Upper lobe of right lung (tissue), 1 donor: ENCODE data around the gene PLEKHB2. TPM values are rescaled to one million over a fixed set of nuclear protein-coding genes. Genes with fewer than 3 reads are reported as not detected.
"Not testable (repeated sequence)": the region's sequence is repeated elsewhere in the genome, so short reads cannot be mapped to it uniquely, and the experiment has no call there.

Experiments used
- ATAC-seq: fragments of 200-7000 bp; cut with Tn5 transposase; one replicate; pipeline ENCODE4 v1.9.1; 2020; ENCODE audit warnings: mild to moderate bottlenecking, moderate library complexity
- DNase-seq: peaks from one replicate; pipeline ENCODE4 v3.0.0-alpha.2; 2020
- H3K27ac ChIP-seq: fragments of 200-600 bp; one replicate; pipeline ENCODE4 v1.8.0; 2022
- H3K27me3 ChIP-seq: fragments of 200-600 bp; one replicate; pipeline ENCODE4 v1.8.0; 2022; ENCODE audit warnings: mild to moderate bottlenecking
- H3K36me3 ChIP-seq: fragments of 200-600 bp; one replicate; pipeline ENCODE4 v1.8.0; 2022
- H3K4me1 ChIP-seq: fragments of 200-600 bp; one replicate; pipeline ENCODE4 v1.8.0; 2022
- H3K4me3 ChIP-seq: fragments of 200-600 bp; one replicate; pipeline ENCODE4 v1.8.0; 2022; ENCODE audit warnings: mild to moderate bottlenecking
- H3K9me3 ChIP-seq: fragments of 200-600 bp; one replicate; pipeline ENCODE4 v1.8.0; 2022
- CTCF ChIP-seq: fragments of 200-600 bp; IDR thresholded peaks from one replicate; pipeline ENCODE4 v1.8.0; 2022; ENCODE audit warnings: antibody characterized with exemption
- intact Hi-C: fragments of 100-400 bp; cut with DNase I; formaldehyde crosslinking; loops from one replicate; pipeline ENCODE4 v1.11.0; 2022
- total RNA-seq: library from RNA; stranded (reverse); fragmentation: NEBNext Ultra II Directional; extraction: Animal tissue kit (Norgen Biotek cat#: 25700); gene quantifications from one replicate; pipeline ENCODE4 v1.2.1, GENCODE V29; 2021
- donor health status: DM: no; HTN: yes; CAD: no; lungs with severe emphysema.

PLEKHB2 gene
- total RNA-seq, 1 donor from 2014 or later = 73.9 TPM

- Histone ChIP-seq H3K4me3 (no peak overlapping the region), H3K27ac (no peak overlapping the region), H3K9me3 (no peaks in the 10 kb centered on the region), H3K36me3 (peaks cover 36% of the 10 kb centered on the region), H3K27me3 (no peaks in the 10 kb centered on the region), H3K4me1 (no peaks in the 10 kb centered on the region)
- ATAC-seq = no peak
- no peak for DNase-seq
- no peak for TF ChIP-seq CTCF
- intact Hi-C loops = no loop called here
Observed at GRCh38 chr2:131063501-131064283, 41.4 kb upstream of the PLEKHB2 start.

- Histone ChIP-seq H3K9me3 (no peaks in the 10 kb centered on the region), H3K27ac (no peak overlapping the region), H3K4me3 (no peak overlapping the region), H3K4me1 (no peaks in the 10 kb centered on the region), H3K27me3 (no peaks in the 10 kb centered on the region), H3K36me3 (peaks cover 38% of the 10 kb centered on the region)
- no peak for TF ChIP-seq CTCF
- intact Hi-C loops = no loop called here
- ATAC-seq = no peak
- DNase-seq = no peak
Observed at GRCh38 chr2:131064589-131065512, 40.3 kb upstream of the PLEKHB2 start.

GRCh38 chr2:131067465-131068125, 37.5 kb upstream of the PLEKHB2 start:
- no peaks in the 10 kb centered on the region for H3K4me1 ChIP-seq
- H3K27me3 ChIP-seq = no peaks in the 10 kb centered on the region
- no peak overlapping the region for H3K4me3 ChIP-seq
- H3K9me3 ChIP-seq = no peaks in the 10 kb centered on the region
- TF ChIP-seq CTCF = no peak
- DNase-seq = no peak
- ATAC-seq = no peak
- peaks cover 61% of the 10 kb centered on the region for H3K36me3 ChIP-seq
- intact Hi-C loops = no loop called here
- no peak overlapping the region for H3K27ac ChIP-seq

- H3K27me3 ChIP-seq, ATAC-seq, H3K4me3 ChIP-seq, DNase-seq, H3K9me3 ChIP-seq, H3K4me1 ChIP-seq, H3K27ac ChIP-seq, intact Hi-C loops: not testable (repeated sequence)
- H3K36me3 ChIP-seq = peaks cover 59% of the 10 kb centered on the region
Observed at GRCh38 chr2:131068172-131068571, 37.0 kb upstream of the PLEKHB2 start.

- ATAC-seq, H3K27me3 ChIP-seq, H3K4me1 ChIP-seq, H3K4me3 ChIP-seq, H3K9me3 ChIP-seq, intact Hi-C loops, DNase-seq, H3K27ac ChIP-seq: not testable (repeated sequence)
- H3K36me3 ChIP-seq = peaks cover 87% of the 10 kb centered on the region
Observed at GRCh38 chr2:131075578-131075977, 29.6 kb upstream of the PLEKHB2 start.

GRCh38 chr2:131076707-131077106, 28.4 kb upstream of the PLEKHB2 start:
- DNase-seq = no peak
- Histone ChIP-seq H3K27ac (no peak overlapping the region), H3K36me3 (peaks cover 87% of the 10 kb centered on the region), H3K4me1 (peaks cover 4% of the 10 kb centered on the region), H3K27me3 (no peaks in the 10 kb centered on the region), H3K9me3 (no peaks in the 10 kb centered on the region), H3K4me3 (no peak overlapping the region)
- intact Hi-C loops = no loop called here
- ATAC-seq = no peak
- TF ChIP-seq CTCF = no peak
